ENCODE measurements around the gene TBC1D10B.
"Not testable (repeated sequence)": the region's sequence is repeated elsewhere in the genome, so short reads cannot be mapped to it uniquely, and the experiment has no call there.

- not testable (repeated sequence) for TF ChIP-seq CTCF (IDR thresholded peaks at IDR 0.05; ENCODE audit: control extremely low read depth in 1 of 3, insufficient read depth in 1 of 3, low read depth in 1 of 3, low read length in 3 of 3); RBBP5 (IDR thresholded peaks at IDR 0.05; ENCODE audit: borderline replicate concordance, low read depth, low read length); SIX5 (IDR thresholded peaks at IDR 0.05; ENCODE audit: low read depth, low read length); USF2 (IDR thresholded peaks at IDR 0.05; ENCODE audit: low read length); POLR2A (IDR thresholded peaks at IDR 0.05; ENCODE audit: control extremely low read depth in 1 of 2, low read depth in 2 of 2, low read length in 2 of 2); ASH2L (IDR thresholded peaks at IDR 0.05; ENCODE audit: low read length); TBP (IDR thresholded peaks at IDR 0.05; ENCODE audit: low read depth, low read length); SP2 (IDR thresholded peaks at IDR 0.05; ENCODE audit: low read length)
Observed at GRCh38 chr16:30309255-30309654, 61.0 kb downstream of the TBC1D10B start.
